ENCODE data around the gene PUM1.
"Not testable (repeated sequence)": the region's sequence is repeated elsewhere in the genome, so short reads cannot be mapped to it uniquely, and the experiment has no call there.

PUM1 gene

DNA sequence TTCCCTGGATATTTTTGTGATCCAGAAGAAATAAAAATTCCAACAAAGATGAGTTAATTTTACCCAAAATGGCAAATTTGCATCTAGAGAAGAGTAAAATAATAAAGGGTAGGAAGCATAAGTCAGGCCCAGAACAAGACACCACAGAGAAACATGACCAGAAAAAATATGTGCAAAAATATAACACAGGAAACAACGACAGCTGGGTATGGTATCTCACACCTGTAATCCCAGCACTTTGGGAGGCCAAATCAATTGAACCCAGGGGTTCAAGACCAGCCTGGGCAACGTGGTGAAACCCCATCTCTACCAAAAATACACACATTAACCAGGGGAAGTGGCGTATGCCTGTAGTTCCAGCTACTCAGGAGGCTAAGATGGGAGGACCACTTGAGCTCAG lies 117.2 kb downstream of the PUM1 start:
- TF ChIP-seq, protein P1, sequence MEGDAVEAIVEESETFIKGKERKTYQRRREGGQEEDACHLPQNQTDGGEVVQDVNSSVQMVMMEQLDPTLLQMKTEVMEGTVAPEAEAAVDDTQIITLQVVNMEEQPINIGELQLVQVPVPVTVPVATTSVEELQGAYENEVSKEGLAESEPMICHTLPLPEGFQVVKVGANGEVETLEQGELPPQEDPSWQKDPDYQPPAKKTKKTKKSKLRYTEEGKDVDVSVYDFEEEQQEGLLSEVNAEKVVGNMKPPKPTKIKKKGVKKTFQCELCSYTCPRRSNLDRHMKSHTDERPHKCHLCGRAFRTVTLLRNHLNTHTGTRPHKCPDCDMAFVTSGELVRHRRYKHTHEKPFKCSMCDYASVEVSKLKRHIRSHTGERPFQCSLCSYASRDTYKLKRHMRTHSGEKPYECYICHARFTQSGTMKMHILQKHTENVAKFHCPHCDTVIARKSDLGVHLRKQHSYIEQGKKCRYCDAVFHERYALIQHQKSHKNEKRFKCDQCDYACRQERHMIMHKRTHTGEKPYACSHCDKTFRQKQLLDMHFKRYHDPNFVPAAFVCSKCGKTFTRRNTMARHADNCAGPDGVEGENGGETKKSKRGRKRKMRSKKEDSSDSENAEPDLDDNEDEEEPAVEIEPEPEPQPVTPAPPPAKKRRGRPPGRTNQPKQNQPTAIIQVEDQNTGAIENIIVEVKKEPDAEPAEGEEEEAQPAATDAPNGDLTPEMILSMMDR (IDR thresholded peaks at IDR 0.05; ENCODE audit: control extremely low read depth, extremely low read depth, low read depth, missing control alignments) = no peak
- POLR2A ChIA-PET = no interaction called here
- CTCF ChIA-PET = interaction anchor here (1.2 kb wide), 1 partner anchor 146 kb away, joined by 8 read pairs; no protein-coding TSS in a partner anchor
- DNase-seq (ENCODE audit: extremely low spot score) = no peak

GRCh38 chr1:30947212-30947611 lies 118.3 kb downstream of the PUM1 start:
- ChIA-PET POLR2A (no interaction called here), CTCF (interaction anchor here (1.6 to 1.8 kb wide), 2 partner anchors 13 to 18 kb away, joined by 4 to 5 read pairs; no protein-coding TSS in a partner anchor)
- TF ChIP-seq, protein P1 (IDR thresholded peaks at IDR 0.05; ENCODE audit: control extremely low read depth, extremely low read depth, low read depth, missing control alignments) = no peak
- DNase-seq (ENCODE audit: extremely low spot score) = no peak

GRCh38 chr1:30942326-30942963 lies 123.1 kb downstream of the PUM1 start:
- ChIA-PET POLR2A (no interaction called here), CTCF (interaction anchor here (0.9 to 3.1 kb wide), 3 partner anchors 14 to 141 kb away, joined by 4 to 11 read pairs (median 4); no protein-coding TSS in a partner anchor)
- TF ChIP-seq, protein P1 (IDR thresholded peaks at IDR 0.05; ENCODE audit: control extremely low read depth, extremely low read depth, low read depth, missing control alignments) = no peak
- DNase-seq (ENCODE audit: extremely low spot score) = no peak

GRCh38 chr1:30940541-30940940 lies 125.0 kb downstream of the PUM1 start:
- POLR2A ChIA-PET = no interaction called here
- CTCF ChIA-PET = interaction anchor here (1.0 to 3.1 kb wide), 3 partner anchors 11 to 139 kb away, joined by 3 to 11 read pairs (median 5); no protein-coding TSS in a partner anchor

GRCh38 chr1:30936541-30937171 lies 128.9 kb downstream of the PUM1 start:
- CTCF ChIA-PET = interaction anchor here (1.1 kb wide), 3 partner anchors 135 to 154 kb away, joined by 3 read pairs; no protein-coding TSS in a partner anchor
- TF ChIP-seq, protein P1 (IDR thresholded peaks at IDR 0.05; ENCODE audit: control extremely low read depth, extremely low read depth, low read depth, missing control alignments) = no peak
- no peak for DNase-seq (ENCODE audit: extremely low spot score)
- POLR2A ChIA-PET = no interaction called here

More at GRCh38 chr1:30940541-30940940, 125.0 kb downstream of the PUM1 start:
- no peak for DNase-seq (ENCODE audit: extremely low spot score)
- TF ChIP-seq, protein P1 (IDR thresholded peaks at IDR 0.05; ENCODE audit: control extremely low read depth, extremely low read depth, low read depth, missing control alignments) = no peak

- CTCF ChIA-PET = interaction anchor here (1.1 to 2.2 kb wide), 3 partner anchors 11 to 134 kb away, joined by 3 to 5 read pairs (median 4); no protein-coding TSS in a partner anchor
- POLR2A ChIA-PET; DNase-seq (ENCODE audit: extremely low spot score): not testable (repeated sequence)
Observed at GRCh38 chr1:30935758-30936157, 129.8 kb downstream of the PUM1 start.

- DNase-seq (ENCODE audit: extremely low spot score) = no peak
- TF ChIP-seq, protein P1 (IDR thresholded peaks at IDR 0.05; ENCODE audit: control extremely low read depth, extremely low read depth, low read depth, missing control alignments) = no peak
- ChIA-PET POLR2A (no interaction called here), CTCF (interaction anchor here (1.3 to 18.3 kb wide), 6 partner anchors 12 to 155 kb away, joined by 4 to 245 read pairs (median 5); no protein-coding TSS in a partner anchor)
Observed at GRCh38 chr1:30934613-30935012, 130.9 kb downstream of the PUM1 start.
